K562 (cell line): ENCODE measurements around the gene PLEKHN1. TPM values are rescaled to one million over a fixed set of nuclear protein-coding genes. Genes with fewer than 3 reads are reported as not detected.

Experiments
- BHLHE40 ChIP-seq: IDR thresholded peaks from 2 replicates; pipeline ENCODE4 v1.6.1; 2011; ENCODE audit warnings: low read length, improper control_type of control experiment
- CTBP1 ChIP-seq: fragments of 450-650 bp; IDR thresholded peaks from 2 replicates; pipeline ENCODE4 v1.6.1; 2016; ENCODE audit warnings: borderline replicate concordance
- ELF4 ChIP-seq: fragments of 450-650 bp; formaldehyde crosslinking; IDR thresholded peaks from 2 replicates; pipeline ENCODE4 v1.4.0; 2022; ENCODE audit warnings: missing genetic modification characterization
- HCFC1 ChIP-seq: IDR thresholded peaks from 2 replicates; pipeline ENCODE4 v1.6.1; 2012; ENCODE audit warnings: low read depth, low read length, improper control_type of control experiment
- HEY1 ChIP-seq: fragments of 250-450 bp; sonication (Bioruptor Pico); IDR thresholded peaks from 2 replicates; pipeline ENCODE4 v1.5.0; 2020; ENCODE audit warnings: mild to moderate bottlenecking, moderate library complexity, borderline replicate concordance
- HNRNPL ChIP-seq: fragments of 200-400 bp; formaldehyde crosslinking; IDR thresholded peaks from 2 replicates; pipeline ENCODE4 v1.6.1; 2017; ENCODE audit warnings: low read depth, mild to moderate bottlenecking, low read length
- NR2F6 ChIP-seq: fragments of 450-650 bp; formaldehyde crosslinking; IDR thresholded peaks from 2 replicates; pipeline ENCODE4 v1.4.0; 2020; ENCODE audit warnings: mild to moderate bottlenecking
- PTRF ChIP-seq: fragments of 450-650 bp; IDR thresholded peaks from 2 replicates; pipeline ENCODE4 v1.6.1; 2016; ENCODE audit warnings: mild to moderate bottlenecking, missing genetic modification characterization, missing compliant biosample characterization
- PYGO2 ChIP-seq: fragments of 450-650 bp; IDR thresholded peaks from 2 replicates; pipeline ENCODE4 v1.6.1; 2016; ENCODE audit warnings: mild to moderate bottlenecking, missing genetic modification characterization, moderate library complexity, missing compliant biosample characterization
- SAP30 ChIP-seq: fragments of 200-600 bp; sonication (generic); IDR thresholded peaks from 2 replicates; pipeline ENCODE4 v1.6.1; 2012; ENCODE audit warnings: borderline replicate concordance, low read depth, mild to moderate bottlenecking, moderate library complexity, low read length, control low read depth, inconsistent platforms; ENCODE audit not compliant: insufficient read depth, poor library complexity, severe bottlenecking
- SLC30A9 ChIP-seq: fragments of 250-450 bp; sonication (Bioruptor Pico); IDR thresholded peaks from 2 replicates; pipeline ENCODE4 v1.8.0; 2022; ENCODE audit warnings: mild to moderate bottlenecking, moderate library complexity
- SMAD4 ChIP-seq: fragments of 250-450 bp; sonication (Bioruptor Pico); conservative IDR thresholded peaks from 2 replicates; pipeline ENCODE4 v1.8.0; 2021; ENCODE audit warnings: inconsistent platforms, mild to moderate bottlenecking, moderate library complexity
- SP2 ChIP-seq: IDR thresholded peaks from 2 replicates; pipeline ENCODE4 v1.6.1; 2011; ENCODE audit warnings: mild to moderate bottlenecking, low read depth, low read length, moderate library complexity; ENCODE audit not compliant: poor library complexity, severe bottlenecking; ENCODE audit errors: extremely low read depth
- SRSF3 ChIP-seq: fragments of 200-400 bp; formaldehyde crosslinking; IDR thresholded peaks from 2 replicates; pipeline ENCODE4 v1.6.1; 2016; ENCODE audit warnings: mild to moderate bottlenecking, low read length, moderate library complexity; ENCODE audit not compliant: insufficient read depth
- TEAD2 ChIP-seq: fragments of 450-650 bp; IDR thresholded peaks from 2 replicates; pipeline ENCODE4 v1.6.1; 2016; ENCODE audit warnings: missing genetic modification characterization, control low read depth, missing compliant biosample characterization
- TFAM ChIP-seq: fragments of 250-450 bp; sonication (Bioruptor Pico); conservative IDR thresholded peaks from 2 replicates; pipeline ENCODE4 v1.5.0; 2021; ENCODE audit warnings: mild to moderate bottlenecking, moderate library complexity
- U2AF2 ChIP-seq: fragments of 200-400 bp; formaldehyde crosslinking; optimal IDR thresholded peaks from 2 replicates; pipeline ENCODE3; 2017; ENCODE audit warnings: low read depth, mild to moderate bottlenecking, low read length
- ZNF165 ChIP-seq: fragments of 250-450 bp; sonication (Bioruptor Pico); IDR thresholded peaks from 2 replicates; pipeline ENCODE4 v1.4.0; 2020; ENCODE audit warnings: borderline replicate concordance
- ZNF253 ChIP-seq: fragments of 250-450 bp; sonication (Bioruptor Pico); conservative IDR thresholded peaks from 2 replicates; pipeline ENCODE4 v1.6.1; 2021; ENCODE audit warnings: mild to moderate bottlenecking
- ZNF274 ChIP-seq: IDR thresholded peaks from 2 replicates; pipeline ENCODE4 v1.6.1; 2011; ENCODE audit warnings: low read depth, mild to moderate bottlenecking, low read length, moderate library complexity, borderline replicate concordance
- ZNF324 ChIP-seq: fragments of 250-450 bp; sonication (Bioruptor Pico); IDR thresholded peaks from 2 replicates; pipeline ENCODE4 v1.4.0; 2020; ENCODE audit warnings: mild to moderate bottlenecking
- polyA plus RNA-seq, 8 experiments: library from polyadenylated mRNA; depleted of rRNA in 4 of 8; stranded (reverse) in 5 of 8; unstranded in 3 of 8; fragments of >200 nt; fragmentation: Nextera tagmentation in 2 of 8; fragmentation: Illumina TruSeq in 1 of 8; extraction: Ambion mirVana in 2 of 8; extraction: Trizol in 1 of 8; gene quantifications; 2 replicates each; pipeline versions ENCODE4 v1.2.1 to v1.2.3, GENCODE V29; 2011 to 2014; ENCODE audit warnings: inconsistent platforms in 1 of 8, missing spikeins in 1 of 8
- total RNA-seq, 7 experiments: library from RNA; depleted of rRNA in 6 of 7; stranded (reverse); fragments of >200 nt in 6 of 7; fragmentation: Illumina TruSeq in 2 of 7; extraction: Trizol in 2 of 7; gene quantifications; 2 replicates each; pipeline versions ENCODE4 v1.2.1 to v1.2.3, GENCODE V29; 2011 to 2021; ENCODE audit warnings: low replicate concordance in 1 of 7
- TF ChIP-seq, protein P1 (sequence below), 2 experiments: fragments of 250-450 bp in 1 of 2; fragments of 450-650 bp in 1 of 2; sonication (Bioruptor Pico) in 1 of 2; IDR thresholded peaks; 2 replicates each; pipeline versions ENCODE4 v1.6.1 to v1.8.0; 2016 to 2021; ENCODE audit warnings: mild to moderate bottlenecking in 2 of 2, moderate library complexity in 2 of 2, missing compliant biosample characterization in 1 of 2, missing genetic modification characterization in 1 of 2
- TF ChIP-seq, protein P2 (sequence below): sonication (generic); formaldehyde crosslinking; IDR thresholded peaks from 2 replicates; pipeline ENCODE4 v1.5.0; 2020; ENCODE audit warnings: missing genetic modification reagents
- TF ChIP-seq, protein P3 (sequence below): fragments of 250-450 bp; sonication (Bioruptor Pico); IDR thresholded peaks from 2 replicates; pipeline ENCODE4 v1.8.0; 2021; ENCODE audit warnings: moderate library complexity, mild to moderate bottlenecking, inconsistent platforms
- TF ChIP-seq, protein P4 (sequence below): sonication (generic); formaldehyde crosslinking; IDR thresholded peaks from 2 replicates; pipeline ENCODE4 v1.8.0; 2022; ENCODE audit warnings: mild to moderate bottlenecking, missing genetic modification reagents, borderline replicate concordance

PLEKHN1 gene
- total and polyA plus RNA-seq, 9 of the 15 experiments (the other 6 are each of a cell fraction or from before 2014, with no cell fraction given): 0.07 to 1.5 (median 0.13) TPM; not detected in 2

DNA sequence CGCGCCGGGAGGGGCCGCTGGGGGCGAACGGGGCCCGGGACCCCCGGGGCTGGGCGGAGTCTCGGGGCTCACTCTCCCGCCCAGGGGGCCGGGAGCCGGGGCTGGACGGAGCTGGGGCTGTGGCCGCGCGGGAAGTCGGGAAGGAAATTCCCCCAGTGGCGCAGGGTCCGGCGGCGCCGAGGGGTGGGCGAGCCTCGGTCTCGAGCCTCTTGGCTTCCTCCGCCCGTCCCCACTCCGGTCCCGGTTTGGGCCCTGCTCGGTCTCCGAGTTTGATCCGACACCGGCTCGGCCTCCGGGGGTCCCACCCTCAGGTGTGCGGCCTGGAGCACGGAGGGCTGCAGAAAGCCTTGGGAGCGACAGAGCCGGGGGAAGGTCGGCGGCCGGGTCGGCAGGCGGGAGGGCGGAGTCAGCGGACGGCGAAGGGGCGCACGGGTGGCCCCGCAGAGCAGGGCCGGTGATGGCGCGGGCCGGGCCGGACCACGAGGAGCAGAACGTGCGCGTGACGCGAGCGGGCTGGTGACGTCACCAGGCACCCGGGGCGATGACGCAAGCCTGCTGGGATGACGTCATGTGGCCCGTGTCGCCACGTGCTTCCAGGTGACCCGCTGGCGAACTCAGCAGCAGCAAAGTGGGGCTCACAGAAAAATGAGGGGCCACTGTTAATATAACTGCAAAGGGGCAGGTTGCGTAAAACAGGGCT is 34.2 kb downstream of the PLEKHN1 start (continued):
- TF ChIP-seq SRSF3: 0 out of 2 replicates have a peak, but pooled peaks have one; percentile 86
- no peak for TF ChIP-seq TEAD2 (tag)
- no peak for TF ChIP-seq TFAM (CRISPR knock-in tag)
- peak; percentile 53 for TF ChIP-seq HCFC1
- no peak for TF ChIP-seq PYGO2 (tag)
- 0 out of 2 replicates have a peak, but pooled peaks have one; percentile 47 for TF ChIP-seq ZNF253 (CRISPR knock-in tag)
- TF ChIP-seq ZNF165 (CRISPR knock-in tag): no peak
- no peak for TF ChIP-seq PTRF (tag)
- TF ChIP-seq BHLHE40: peak; percentile 99
- TF ChIP-seq SMAD4: peak; percentile 85
- TF ChIP-seq, protein P1, sequence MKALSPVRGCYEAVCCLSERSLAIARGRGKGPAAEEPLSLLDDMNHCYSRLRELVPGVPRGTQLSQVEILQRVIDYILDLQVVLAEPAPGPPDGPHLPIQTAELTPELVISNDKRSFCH (CRISPR knock-in tag; IDR thresholded peaks at IDR 0.05): no peak
- TF ChIP-seq, protein P1 (tag; IDR thresholded peaks at IDR 0.05): peak; percentile 95
- no peak for TF ChIP-seq SP2
- TF ChIP-seq, protein P2, sequence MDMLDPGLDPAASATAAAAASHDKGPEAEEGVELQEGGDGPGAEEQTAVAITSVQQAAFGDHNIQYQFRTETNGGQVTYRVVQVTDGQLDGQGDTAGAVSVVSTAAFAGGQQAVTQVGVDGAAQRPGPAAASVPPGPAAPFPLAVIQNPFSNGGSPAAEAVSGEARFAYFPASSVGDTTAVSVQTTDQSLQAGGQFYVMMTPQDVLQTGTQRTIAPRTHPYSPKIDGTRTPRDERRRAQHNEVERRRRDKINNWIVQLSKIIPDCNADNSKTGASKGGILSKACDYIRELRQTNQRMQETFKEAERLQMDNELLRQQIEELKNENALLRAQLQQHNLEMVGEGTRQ (CRISPR knock-in tag): peak; percentile 83
- TF ChIP-seq U2AF2: no peak
- TF ChIP-seq SAP30: peak; percentile 50
- TF ChIP-seq NR2F6 (CRISPR knock-in tag): no peak
- peak; percentile 54 for TF ChIP-seq HNRNPL
- TF ChIP-seq, protein P3, sequence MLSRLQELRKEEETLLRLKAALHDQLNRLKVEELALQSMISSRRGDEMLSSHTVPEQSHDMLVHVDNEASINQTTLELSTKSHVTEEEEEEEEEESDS (CRISPR knock-in tag): no peak
- TF ChIP-seq, protein P4, sequence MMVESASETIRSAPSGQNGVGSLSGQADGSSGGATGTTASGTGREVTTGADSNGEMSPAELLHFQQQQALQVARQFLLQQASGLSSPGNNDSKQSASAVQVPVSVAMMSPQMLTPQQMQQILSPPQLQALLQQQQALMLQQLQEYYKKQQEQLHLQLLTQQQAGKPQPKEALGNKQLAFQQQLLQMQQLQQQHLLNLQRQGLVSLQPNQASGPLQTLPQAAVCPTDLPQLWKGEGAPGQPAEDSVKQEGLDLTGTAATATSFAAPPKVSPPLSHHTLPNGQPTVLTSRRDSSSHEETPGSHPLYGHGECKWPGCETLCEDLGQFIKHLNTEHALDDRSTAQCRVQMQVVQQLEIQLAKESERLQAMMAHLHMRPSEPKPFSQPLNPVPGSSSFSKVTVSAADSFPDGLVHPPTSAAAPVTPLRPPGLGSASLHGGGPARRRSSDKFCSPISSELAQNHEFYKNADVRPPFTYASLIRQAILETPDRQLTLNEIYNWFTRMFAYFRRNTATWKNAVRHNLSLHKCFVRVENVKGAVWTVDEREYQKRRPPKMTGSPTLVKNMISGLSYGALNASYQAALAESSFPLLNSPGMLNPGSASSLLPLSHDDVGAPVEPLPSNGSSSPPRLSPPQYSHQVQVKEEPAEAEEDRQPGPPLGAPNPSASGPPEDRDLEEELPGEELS (CRISPR knock-in tag): peak; percentile 82; the same call in 1 of the 2 replicates
- peak; percentile 95 for TF ChIP-seq CTBP1
- no peak for TF ChIP-seq SLC30A9
- no peak for TF ChIP-seq HEY1 (CRISPR knock-in tag)
- no peak for TF ChIP-seq ZNF274
- 0 out of 2 replicates have a peak, but pooled peaks have one; percentile 5 for TF ChIP-seq ELF4 (CRISPR knock-in tag)
- peak; percentile 51; the same call in 1 of the 2 replicates for TF ChIP-seq ZNF324 (CRISPR knock-in tag)
